HCT116 (cell line): Measurements from ENCODE around the gene SCARB1. TPM values are rescaled to one million over a fixed set of nuclear protein-coding genes. Genes with fewer than 3 reads are reported as not detected.

Source experiments
- ATAC-seq: fragments of 200-7000 bp; cut with Tn5 transposase; 2 replicates; pipeline ENCODE4 v1.9.1; 2020; ENCODE audit warnings: mild to moderate bottlenecking, moderate library complexity
- BruUV-seq: library from RNA; stranded (reverse); fragments of 400-500 nt; replicated peaks from 2 replicates; lab custom pipeline; 2021; lab: Mats Ljungman, UMichigan
- CTCF ChIA-PET: fragments of 300-600 bp; sonication (Branson Sonifier 250); formaldehyde crosslinking; loops from one replicate; lab custom pipeline; 2021; ENCODE audit warnings: antibody characterized with exemption; lab: Charles Lee
- POLR2A ChIA-PET: fragments of 300-600, 350-600 bp; sonication (Branson Sonifier 250); formaldehyde crosslinking; loops from one replicate; lab custom pipeline; 2021; ENCODE audit warnings: antibody characterized with exemption; lab: Charles Lee
- RAD21 ChIA-PET, 2 experiments: fragments of 300-600 bp; sonication (Branson Sonifier 250); formaldehyde crosslinking; loops; one replicate each; lab custom pipeline; 2023; ENCODE audit warnings: low total read pairs in 2 of 2; ENCODE audit not compliant: uncharacterized antibody in 2 of 2, unreplicated experiment in 2 of 2, low non-redundant PET in 1 of 2; lab: Charles Lee
- DNase-seq: peaks from one replicate; pipeline ENCODE4 v3.0.0-alpha.2; 2010; ENCODE audit warnings: low read depth, low spot score
- H2AFZ ChIP-seq: fragments of 200-600 bp; shearing (Covaris generic), sonication (generic); 2 replicates; pipeline ENCODE4 v1.6.1; 2017; ENCODE audit warnings: low read depth, mixed run types, mixed read lengths, antibody characterized with exemption, low read length; ENCODE audit not compliant: poor library complexity, severe bottlenecking
- H3K27ac ChIP-seq: 2 replicates; pipeline ENCODE4 v1.5.1; 2012; ENCODE audit warnings: low read depth, low read length
- H3K27me3 ChIP-seq: fragments of 200-600 bp; sonication (generic); 2 replicates; pipeline ENCODE4 v1.6.1; 2016; ENCODE audit warnings: mixed run types, low read length, mixed read lengths; ENCODE audit not compliant: insufficient read depth
- H3K36me3 ChIP-seq, 2 experiments: fragments of 200-500 bp in 1 of 2; fragments of 200-600 bp in 1 of 2; sonication (Bioruptor generic) in 1 of 2; sonication (generic) in 1 of 2; 2 replicates each; pipeline versions ENCODE4 v1.5.1 to v1.6.1; 2014 to 2016; ENCODE audit warnings: low read length in 2 of 2, inconsistent platforms in 1 of 2, mixed read lengths in 1 of 2, mixed run types in 1 of 2; ENCODE audit not compliant: insufficient read depth in 2 of 2, control insufficient read depth in 1 of 2
- H3K4me1 ChIP-seq, 2 experiments: fragments of 200-600 bp in 1 of 2; sonication (generic) in 1 of 2; 2 replicates each; pipeline versions ENCODE4 v1.5.1 to v1.6.1; 2012 to 2017; ENCODE audit warnings: low read length in 2 of 2, inconsistent platforms in 1 of 2, mild to moderate bottlenecking in 1 of 2, mixed read lengths in 1 of 2, mixed run types in 1 of 2, moderate library complexity in 1 of 2; ENCODE audit not compliant: insufficient read depth in 2 of 2, control insufficient read depth in 1 of 2
- H3K4me2 ChIP-seq: fragments of 200-600 bp; sonication (generic); 2 replicates; pipeline ENCODE4 v1.6.1; 2017; ENCODE audit warnings: mixed run types, low read length, mixed read lengths
- H3K4me3 ChIP-seq, 2 experiments: fragments of 200-600 bp in 1 of 2; sonication (generic) in 1 of 2; replicated peaks in 1 of 2; 2 replicates each; pipeline ENCODE4 v1.5.1; 2011 to 2016; ENCODE audit warnings: low read length in 2 of 2, control low read depth in 1 of 2, low read depth in 1 of 2, mild to moderate bottlenecking in 1 of 2, mixed read lengths in 1 of 2, mixed run types in 1 of 2
- H3K79me2 ChIP-seq: fragments of 200-600 bp; sonication (generic); 2 replicates; pipeline ENCODE4 v1.6.1; 2017; ENCODE audit warnings: mild to moderate bottlenecking, mixed run types, low read length, moderate library complexity, mixed read lengths; ENCODE audit not compliant: insufficient read depth
- H3K9ac ChIP-seq: fragments of 200-600 bp; sonication (generic); 2 replicates; pipeline ENCODE4 v1.6.1; 2016; ENCODE audit warnings: low read length, mixed read lengths
- H3K9me2 ChIP-seq: fragments of 200-600 bp; sonication (generic), shearing (Covaris generic); 2 replicates; pipeline ENCODE4 v1.6.1; 2017; ENCODE audit warnings: mixed run types, mild to moderate bottlenecking, moderate library complexity; ENCODE audit not compliant: insufficient read depth
- H3K9me3 ChIP-seq, 2 experiments: fragments of 200-500 bp in 1 of 2; fragments of 200-600 bp in 1 of 2; sonication (Bioruptor generic) in 1 of 2; sonication (generic) in 1 of 2; 2 replicates each; pipeline ENCODE4 v1.6.1; 2014 to 2017; ENCODE audit warnings: low read length in 2 of 2, mixed read lengths in 2 of 2, inconsistent platforms in 1 of 2, low read depth in 1 of 2, mild to moderate bottlenecking in 1 of 2, mixed run types in 1 of 2, moderate library complexity in 1 of 2; ENCODE audit not compliant: control insufficient read depth in 1 of 2, insufficient read depth in 1 of 2
- H4K20me1 ChIP-seq: fragments of 200-600 bp; sonication (generic), shearing (Covaris generic); 2 replicates; pipeline ENCODE4 v1.6.1; 2017; ENCODE audit warnings: mixed run types, mild to moderate bottlenecking, moderate library complexity; ENCODE audit not compliant: insufficient read depth
- EGR1 ChIP-seq: IDR thresholded peaks from 2 replicates; pipeline ENCODE4 v1.6.1; 2012; ENCODE audit warnings: low read depth
- FOSL1 ChIP-seq: IDR thresholded peaks from 2 replicates; pipeline ENCODE4 v1.6.1; 2012; ENCODE audit warnings: low read depth
- JUND ChIP-seq: IDR thresholded peaks from 2 replicates; pipeline ENCODE4 v1.6.1; 2012
- POLR2A ChIP-seq: IDR thresholded peaks from 2 replicates; pipeline ENCODE4 v1.7.0; 2011; ENCODE audit warnings: borderline replicate concordance; ENCODE audit not compliant: insufficient read depth, insufficient read length; ENCODE audit errors: extremely low read depth
- RAD21 ChIP-seq: IDR thresholded peaks from 2 replicates; pipeline ENCODE4 v1.6.1; 2012; ENCODE audit warnings: low read depth, mild to moderate bottlenecking
- SIN3A ChIP-seq: IDR thresholded peaks from 2 replicates; pipeline ENCODE4 v1.6.1; 2012; ENCODE audit warnings: low read depth
- SP1 ChIP-seq: IDR thresholded peaks from 2 replicates; pipeline ENCODE4 v1.6.1; 2012; ENCODE audit warnings: low read depth
- ZFX ChIP-seq: fragments of 450-650 bp; IDR thresholded peaks from 2 replicates; pipeline ENCODE4 v1.6.1; 2017
- ZNF274 ChIP-seq: fragments of 200-500 bp; sonication (Bioruptor generic); IDR thresholded peaks from 2 replicates; pipeline ENCODE4 v1.6.1; 2014; ENCODE audit warnings: mild to moderate bottlenecking, low read depth, low read length, inconsistent platforms
- intact Hi-C: fragments of 100-400 bp; cut with micrococcal nuclease; formaldehyde crosslinking; loops from 2 replicates; pipeline ENCODE4 v1.10.0; 2022
- total RNA-seq: library from RNA; stranded (reverse); gene quantifications from one replicate; pipeline ENCODE4 v1.2.1, GENCODE V29; 2021; ENCODE audit not compliant: unreplicated experiment
- TF ChIP-seq, protein P1 (sequence below): IDR thresholded peaks from 2 replicates; pipeline ENCODE4 v1.6.1; 2012; ENCODE audit warnings: low read depth
- TF ChIP-seq, protein P2 (sequence below): IDR thresholded peaks from 2 replicates; pipeline ENCODE4 v1.6.1; 2012
- TF ChIP-seq, protein P3 (sequence below): IDR thresholded peaks from 2 replicates; pipeline ENCODE4 v1.6.1; 2012

SCARB1 gene
- total RNA-seq, 1 experiment from 2014 or later, result 95.5 TPM

DNA sequence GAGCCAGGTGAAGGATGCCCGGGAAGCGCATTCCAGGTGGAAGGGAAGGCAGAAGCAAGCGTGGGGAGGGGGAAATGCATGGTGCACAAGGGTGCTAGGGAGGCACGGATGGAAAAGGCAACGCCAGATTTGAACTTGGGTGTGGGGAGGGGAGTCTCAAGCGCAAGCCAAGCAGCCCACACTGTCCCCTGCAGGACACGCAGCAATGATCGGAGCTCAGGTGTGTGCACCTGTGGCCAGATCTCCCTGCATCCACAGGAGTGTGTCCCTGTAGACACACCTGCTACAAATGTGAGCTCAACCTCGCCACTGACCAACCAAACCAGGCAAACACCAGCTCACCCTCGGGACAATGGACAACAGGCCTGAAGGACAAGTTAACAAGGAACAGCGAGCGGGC lies 63.2 kb downstream of the SCARB1 start (continued):
- TF ChIP-seq, protein P1, sequence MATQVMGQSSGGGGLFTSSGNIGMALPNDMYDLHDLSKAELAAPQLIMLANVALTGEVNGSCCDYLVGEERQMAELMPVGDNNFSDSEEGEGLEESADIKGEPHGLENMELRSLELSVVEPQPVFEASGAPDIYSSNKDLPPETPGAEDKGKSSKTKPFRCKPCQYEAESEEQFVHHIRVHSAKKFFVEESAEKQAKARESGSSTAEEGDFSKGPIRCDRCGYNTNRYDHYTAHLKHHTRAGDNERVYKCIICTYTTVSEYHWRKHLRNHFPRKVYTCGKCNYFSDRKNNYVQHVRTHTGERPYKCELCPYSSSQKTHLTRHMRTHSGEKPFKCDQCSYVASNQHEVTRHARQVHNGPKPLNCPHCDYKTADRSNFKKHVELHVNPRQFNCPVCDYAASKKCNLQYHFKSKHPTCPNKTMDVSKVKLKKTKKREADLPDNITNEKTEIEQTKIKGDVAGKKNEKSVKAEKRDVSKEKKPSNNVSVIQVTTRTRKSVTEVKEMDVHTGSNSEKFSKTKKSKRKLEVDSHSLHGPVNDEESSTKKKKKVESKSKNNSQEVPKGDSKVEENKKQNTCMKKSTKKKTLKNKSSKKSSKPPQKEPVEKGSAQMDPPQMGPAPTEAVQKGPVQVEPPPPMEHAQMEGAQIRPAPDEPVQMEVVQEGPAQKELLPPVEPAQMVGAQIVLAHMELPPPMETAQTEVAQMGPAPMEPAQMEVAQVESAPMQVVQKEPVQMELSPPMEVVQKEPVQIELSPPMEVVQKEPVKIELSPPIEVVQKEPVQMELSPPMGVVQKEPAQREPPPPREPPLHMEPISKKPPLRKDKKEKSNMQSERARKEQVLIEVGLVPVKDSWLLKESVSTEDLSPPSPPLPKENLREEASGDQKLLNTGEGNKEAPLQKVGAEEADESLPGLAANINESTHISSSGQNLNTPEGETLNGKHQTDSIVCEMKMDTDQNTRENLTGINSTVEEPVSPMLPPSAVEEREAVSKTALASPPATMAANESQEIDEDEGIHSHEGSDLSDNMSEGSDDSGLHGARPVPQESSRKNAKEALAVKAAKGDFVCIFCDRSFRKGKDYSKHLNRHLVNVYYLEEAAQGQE, result no peak

DNA sequence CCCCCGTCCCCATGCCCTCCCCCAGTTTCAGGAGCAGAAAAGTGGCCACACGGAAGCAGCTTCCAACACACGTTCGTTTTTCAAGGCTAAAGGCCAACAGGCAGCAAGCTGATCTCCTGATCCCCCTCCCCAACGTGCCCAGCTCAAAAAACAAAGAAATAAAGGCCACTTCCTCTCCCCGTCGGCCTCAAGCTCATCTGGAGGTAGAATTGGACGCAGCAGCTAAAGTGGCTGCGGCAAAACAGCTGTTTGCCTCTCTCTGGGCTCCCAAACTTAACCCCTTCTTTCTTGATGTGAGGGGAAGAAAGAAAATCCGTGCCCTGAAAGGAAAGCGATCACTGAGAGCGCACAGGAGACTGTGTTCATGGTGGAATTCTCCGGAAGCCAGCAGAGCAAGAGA lies 66.3 kb downstream of the SCARB1 start:
- ChIA-PET RAD21 (no interaction called here), CTCF (no interaction called here), POLR2A (no interaction called here)
- H4K20me1 ChIP-seq, result no peaks in the 10 kb centered on the region
- no peaks in the 10 kb centered on the region for H3K27me3 ChIP-seq
- no peaks in the 10 kb centered on the region for H3K4me1 ChIP-seq
- DNase-seq, result no peak
- no peak for TF ChIP-seq EGR1
- TF ChIP-seq JUND, result no peak
- H3K9me2 ChIP-seq, result no peaks in the 10 kb centered on the region
- H2AFZ ChIP-seq, result no peak overlapping the region
- intact Hi-C loops, result no loop called here
- peaks cover 13 to 23% of the 10 kb centered on the region in 2 experiments; a peak in 3 of 4 replicates for H3K36me3 ChIP-seq
- H3K79me2 ChIP-seq, result no peaks in the 10 kb centered on the region
- H3K4me3 ChIP-seq, result no peak overlapping the region
- ATAC-seq, result no peak
- H3K9ac ChIP-seq, result no peak overlapping the region
- H3K4me2 ChIP-seq, result no peak overlapping the region
- no peaks in the 10 kb centered on the region for H3K9me3 ChIP-seq
- no peak overlapping the region for H3K27ac ChIP-seq
- BruUV-seq, result no TSS peak

DNA sequence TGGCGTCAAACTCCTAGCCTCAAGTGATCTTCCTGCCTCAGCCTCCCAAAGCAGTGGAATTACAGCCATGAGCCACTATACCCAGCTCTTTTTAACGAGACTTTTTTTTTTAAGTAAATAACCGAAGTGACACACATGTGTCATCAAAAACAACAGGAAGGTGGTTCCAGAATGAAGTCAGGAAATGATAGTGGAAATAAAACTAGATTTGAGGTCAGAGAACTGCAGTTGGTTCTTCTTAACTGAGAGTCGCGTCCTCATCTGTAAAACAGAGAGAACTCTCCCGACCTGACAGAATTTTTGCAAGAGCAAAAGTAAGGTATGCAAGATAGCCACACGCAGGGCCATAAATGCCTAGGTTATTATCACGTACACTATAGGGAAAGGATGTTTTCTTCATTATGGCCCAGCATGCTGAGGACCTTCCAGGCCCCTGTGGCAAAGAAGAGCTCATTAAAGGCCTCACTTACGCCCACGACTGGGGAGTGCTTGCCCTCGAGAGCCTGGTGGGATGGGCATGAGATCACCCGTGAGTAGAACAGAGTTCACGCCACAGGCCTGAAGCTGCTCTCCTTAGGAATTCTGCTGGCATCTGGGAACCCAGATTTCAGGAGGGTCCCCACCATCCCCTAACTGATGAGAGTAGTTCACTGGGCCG lies 67.2 kb downstream of the SCARB1 start:
- no peaks in the 10 kb centered on the region for H3K9me3 ChIP-seq
- no peak overlapping the region for H3K4me2 ChIP-seq
- ChIA-PET CTCF (no interaction called here), POLR2A (no interaction called here), RAD21 (no interaction called here)
- DNase-seq, result no peak
- BruUV-seq, result no TSS peak
- no peaks in the 10 kb centered on the region for H3K27me3 ChIP-seq
- ATAC-seq, result no peak
- intact Hi-C loops, result no loop called here
- H3K27ac ChIP-seq, result no peak overlapping the region
- H3K9ac ChIP-seq, result no peak overlapping the region
- H3K4me3 ChIP-seq, result no peak overlapping the region
- H3K79me2 ChIP-seq, result no peaks in the 10 kb centered on the region
- no peak overlapping the region for H2AFZ ChIP-seq
- no peaks in the 10 kb centered on the region for H3K4me1 ChIP-seq
- H4K20me1 ChIP-seq, result no peaks in the 10 kb centered on the region
- H3K9me2 ChIP-seq, result no peaks in the 10 kb centered on the region
- peaks cover 15 to 26% of the 10 kb centered on the region in 2 experiments for H3K36me3 ChIP-seq
- TF ChIP-seq SIN3A (no peak), POLR2A (no peak), ZFX (no peak), ZNF274 (no peak), SP1 (no peak), RAD21 (no peak), FOSL1 (no peak)
- TF ChIP-seq, protein P2, sequence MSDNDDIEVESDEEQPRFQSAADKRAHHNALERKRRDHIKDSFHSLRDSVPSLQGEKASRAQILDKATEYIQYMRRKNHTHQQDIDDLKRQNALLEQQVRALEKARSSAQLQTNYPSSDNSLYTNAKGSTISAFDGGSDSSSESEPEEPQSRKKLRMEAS, result no peak
- TF ChIP-seq, protein P3, sequence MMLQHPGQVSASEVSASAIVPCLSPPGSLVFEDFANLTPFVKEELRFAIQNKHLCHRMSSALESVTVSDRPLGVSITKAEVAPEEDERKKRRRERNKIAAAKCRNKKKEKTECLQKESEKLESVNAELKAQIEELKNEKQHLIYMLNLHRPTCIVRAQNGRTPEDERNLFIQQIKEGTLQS, result no peak
- TF ChIP-seq, protein P1, result no peak
